Measurements from ENCODE around the gene PTPN1.

The PTPN1 gene

GRCh38 chr20:50514750-50515149 is 4.6 kb downstream of the PTPN1 start:
- TF ChIP-seq POLR2AphosphoS5 (IDR thresholded peaks at IDR 0.05; ENCODE audit: low read depth, low read length) (no peak), SIN3A (IDR thresholded peaks at IDR 0.05; ENCODE audit: borderline replicate concordance, insufficient read depth, low read length) (no peak), FOXP2 (optimal IDR thresholded peaks at IDR 0.05; ENCODE audit: borderline replicate concordance, extremely low read depth, extremely low read length, insufficient read depth) (no peak), TAF1 (IDR thresholded peaks at IDR 0.05; ENCODE audit: borderline replicate concordance, insufficient read depth, low read length) (no peak), REST (IDR thresholded peaks at IDR 0.05; ENCODE audit: insufficient read depth in 1 of 2, low read depth in 2 of 2, low read length in 2 of 2) (no peak)

- TF ChIP-seq FOXP2 (optimal IDR thresholded peaks at IDR 0.05; ENCODE audit: borderline replicate concordance, extremely low read depth, extremely low read length, insufficient read depth) = no peak
- no peak for TF ChIP-seq REST (IDR thresholded peaks at IDR 0.05; ENCODE audit: insufficient read depth in 1 of 2, low read depth in 2 of 2, low read length in 2 of 2)
- TF ChIP-seq TAF1 (IDR thresholded peaks at IDR 0.05; ENCODE audit: borderline replicate concordance, insufficient read depth, low read length) = no peak
- no peak for TF ChIP-seq SIN3A (IDR thresholded peaks at IDR 0.05; ENCODE audit: borderline replicate concordance, insufficient read depth, low read length)
- no peak for TF ChIP-seq POLR2AphosphoS5 (IDR thresholded peaks at IDR 0.05; ENCODE audit: low read depth, low read length)
These were observed 5.4 kb downstream of the PTPN1 start for GRCh38 chr20:50515471-50516106.

- TF ChIP-seq SIN3A (IDR thresholded peaks at IDR 0.05; ENCODE audit: borderline replicate concordance, insufficient read depth, low read length) = no peak
- no peak for TF ChIP-seq FOXP2 (optimal IDR thresholded peaks at IDR 0.05; ENCODE audit: borderline replicate concordance, extremely low read depth, extremely low read length, insufficient read depth)
- no peak for TF ChIP-seq REST (IDR thresholded peaks at IDR 0.05; ENCODE audit: insufficient read depth in 1 of 2, low read depth in 2 of 2, low read length in 2 of 2)
- no peak for TF ChIP-seq POLR2AphosphoS5 (IDR thresholded peaks at IDR 0.05; ENCODE audit: low read depth, low read length)
- TF ChIP-seq TAF1 (IDR thresholded peaks at IDR 0.05; ENCODE audit: borderline replicate concordance, insufficient read depth, low read length) = no peak
These were observed 6.2 kb downstream of the PTPN1 start for GRCh38 chr20:50516180-50516934.

- no peak for TF ChIP-seq TAF1 (IDR thresholded peaks at IDR 0.05; ENCODE audit: borderline replicate concordance, insufficient read depth, low read length)
- no peak for TF ChIP-seq POLR2AphosphoS5 (IDR thresholded peaks at IDR 0.05; ENCODE audit: low read depth, low read length)
- TF ChIP-seq REST (IDR thresholded peaks at IDR 0.05; ENCODE audit: insufficient read depth in 1 of 2, low read depth in 2 of 2, low read length in 2 of 2) = no peak
- TF ChIP-seq FOXP2 (optimal IDR thresholded peaks at IDR 0.05; ENCODE audit: borderline replicate concordance, extremely low read depth, extremely low read length, insufficient read depth) = no peak
- TF ChIP-seq SIN3A (IDR thresholded peaks at IDR 0.05; ENCODE audit: borderline replicate concordance, insufficient read depth, low read length) = no peak
These were observed 7.0 kb downstream of the PTPN1 start for GRCh38 chr20:50516935-50517816.
